Ovary (tissue), 9 donors: ENCODE results near the gene NRIP1. TPM values are rescaled to one million over a fixed set of nuclear protein-coding genes. Genes with fewer than 3 reads are reported as not detected.

Experiments
- DNase-seq, 5 donors: peaks; one replicate each; pipeline ENCODE4 v3.0.0-alpha.2; 2019 to 2020
- H3K27ac ChIP-seq, 2 donors: fragments of 200-600 bp; one replicate each; pipeline versions ENCODE4 v1.5.1 to v1.8.0; 2019 to 2022
- H3K27me3 ChIP-seq: fragments of 200-600 bp; one replicate; pipeline ENCODE4 v1.8.0; 2022
- H3K36me3 ChIP-seq: fragments of 200-600 bp; sonication (generic); one replicate; pipeline ENCODE4 v1.5.1; 2019
- H3K4me1 ChIP-seq: one replicate; pipeline ENCODE4 v1.8.1; 2013; ENCODE audit warnings: mild to moderate bottlenecking, moderate library complexity; ENCODE audit not compliant: insufficient read depth
- H3K4me3 ChIP-seq: fragments of 200-600 bp; sonication (generic); one replicate; pipeline ENCODE4 v1.5.1; 2017
- H3K9me3 ChIP-seq, 2 donors: fragments of 200-600 bp in 1 of 2; sonication (generic) in 1 of 2; one replicate each; pipeline versions ENCODE4 v1.5.1 to v1.8.1; 2013 to 2019; ENCODE audit warnings: mild to moderate bottlenecking in 1 of 2, moderate library complexity in 1 of 2
- CTCF ChIP-seq, 3 donors: fragments of 450-650 bp in 2 of 3; fragments of 200-600 bp in 1 of 3; IDR thresholded peaks; one replicate each; pipeline versions ENCODE4 v1.5.1 to v1.8.0; 2016 to 2022; ENCODE audit warnings: antibody characterized with exemption in 3 of 3, mild to moderate bottlenecking in 1 of 3
- EP300 ChIP-seq: sonication (generic); formaldehyde crosslinking; IDR thresholded peaks from one replicate; pipeline ENCODE4 v1.6.1; 2017; ENCODE audit warnings: antibody characterized with exemption
- POLR2A ChIP-seq: fragments of 450-650 bp; IDR thresholded peaks from one replicate; pipeline ENCODE4 v1.6.1; 2017; ENCODE audit warnings: antibody characterized with exemption, mild to moderate bottlenecking, moderate library complexity
- WGBS, 3 donors: extraction: QIAGEN DNeasy Blood & Tissue Kit in 1 of 3; methylation state at CpG; one replicate each; pipeline versions ENCODE4 v1.1.5 to v1.1.7; 2013 to 2017; 5-methylcytosine and 5-hydroxymethylcytosine counted together
- intact Hi-C, 4 donors: fragments of 100-400 bp; cut with DNase I; formaldehyde crosslinking; loops; one replicate each; pipeline versions ENCODE4 v1.11.0 to v1.15.1; 2022 to 2023
- polyA plus RNA-seq, 2 donors: library from polyadenylated mRNA; stranded (reverse); fragments of 200-250 nt in 1 of 2; fragments of 350-450 nt in 1 of 2; fragmentation: Illumina TruSeq in 1 of 2; extraction: RNeasy Lipid Tissue Mini Kit (QIAGEN cat#74804) in 1 of 2; gene quantifications; one replicate each; pipeline ENCODE4 v1.2.3, GENCODE V29; 2013 to 2014
- total RNA-seq, 7 donors: library from RNA; depleted of rRNA in 2 of 7; stranded (reverse); fragments of >200 nt in 2 of 7; fragmentation: NEBNext Ultra II Directional in 3 of 7; extraction: Animal tissue kit (Norgen Biotek cat#: 25700) in 3 of 7; gene quantifications; one replicate each; pipeline versions ENCODE4 v1.1.0 to v1.2.4, GENCODE V29; 2016 to 2023
- donor health status: DM: no; HTN: no; CAD: no; lungs with moderate emphysema.
- donor health status: DM: no; HTN: no; CAD: no.
- donor health status: Bipolar disorder and iron deficiency.
- donor health status: DM: yes; HTN: yes; CAD: no.
- donor health status: DM: no; HTN: no; CAD: no.
- donor health status: DM: yes; HTN: yes; CAD: no.

Gene NRIP1
- total and polyA plus RNA-seq, 9 donors, result 9.4 to 56.6 (median 39.9) TPM

- WGBS, 3 donors, result 22 to 47% (median 27%) methylated on average over 2 of the region's 2 CpGs
Observed at GRCh38 chr21:15058854-15059263, 5.9 kb downstream of the NRIP1 start.

DNA sequence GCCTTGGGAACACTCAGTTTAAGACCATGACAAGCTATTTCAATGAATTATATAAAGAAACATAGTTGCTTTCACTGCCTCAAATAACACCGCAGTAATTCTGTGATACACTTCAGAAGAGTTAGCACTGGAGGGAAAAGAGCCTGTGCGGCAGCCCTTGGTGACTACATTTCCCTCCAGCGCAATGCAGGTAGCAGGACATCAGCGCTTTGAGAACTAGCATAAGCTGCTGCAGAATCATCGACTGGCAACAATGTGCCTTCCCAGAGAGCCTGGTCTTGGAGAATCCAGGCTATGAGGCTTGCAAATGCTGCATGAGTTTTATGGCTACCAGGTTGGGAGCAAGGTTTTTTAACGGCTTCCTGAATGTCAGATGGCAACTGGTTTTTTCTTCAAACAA lies 7.5 kb downstream of the NRIP1 start:
- Histone ChIP-seq H3K9me3 (no peaks in the 10 kb centered on the region), H3K27ac (no peak overlapping the region), H3K27me3 (no peaks in the 10 kb centered on the region), H3K36me3 (no peaks in the 10 kb centered on the region), H3K4me1 (peaks cover 3% of the 10 kb centered on the region), H3K4me3 (no peak overlapping the region)
- WGBS, 3 donors, result 54 to 60% (median 56%) methylated on average over 6 of the region's 6 CpGs
- intact Hi-C loops, result no loop called here
- no peak for TF ChIP-seq POLR2A
- TF ChIP-seq CTCF (IDR thresholded peaks at IDR 0.05), result no peak
- no peak for TF ChIP-seq EP300
- no peak for DNase-seq

More at GRCh38 chr21:15058854-15059263, 5.9 kb downstream of the NRIP1 start:
- no peaks in the 10 kb centered on the region for H3K9me3 ChIP-seq
- no peak overlapping the region for H3K4me3 ChIP-seq
- H3K4me1 ChIP-seq, result peaks cover 3% of the 10 kb centered on the region
- TF ChIP-seq CTCF (IDR thresholded peaks at IDR 0.05), result no peak
- TF ChIP-seq POLR2A, result no peak
- TF ChIP-seq EP300, result no peak
- H3K36me3 ChIP-seq, result no peaks in the 10 kb centered on the region
- intact Hi-C loops, result no loop called here
- no peak for DNase-seq
- H3K27me3 ChIP-seq, result no peaks in the 10 kb centered on the region
- no peak overlapping the region for H3K27ac ChIP-seq

DNA sequence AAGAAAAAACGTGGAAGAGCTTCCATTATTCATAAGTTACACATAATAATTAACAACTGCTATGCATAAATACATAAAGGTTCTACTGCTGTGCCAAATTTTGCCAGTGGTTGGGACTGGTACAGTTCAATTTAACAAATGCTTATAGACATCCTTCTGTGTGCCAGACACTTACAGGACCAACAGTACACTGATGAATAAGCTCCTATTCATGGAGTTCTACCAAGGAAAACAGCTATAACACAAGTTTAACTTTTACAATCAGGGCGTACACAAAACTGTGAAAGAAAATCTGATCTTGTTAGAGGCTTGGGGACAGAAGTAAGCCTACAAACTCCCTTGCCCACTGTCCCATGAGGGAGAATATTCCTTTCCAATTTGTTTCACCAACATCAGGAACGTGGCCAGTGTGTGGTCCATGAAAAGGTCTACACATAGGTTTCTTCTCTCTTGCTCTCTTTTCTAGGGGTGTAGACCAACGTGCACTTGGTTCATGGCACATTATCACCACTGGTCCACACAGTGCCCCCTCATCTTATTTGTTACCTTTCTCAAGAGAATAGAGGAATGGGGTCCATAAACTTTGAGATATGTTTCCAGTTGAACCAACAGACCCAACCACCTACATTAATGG lies 10.1 kb downstream of the NRIP1 start:
- TF ChIP-seq POLR2A (no peak), EP300 (no peak), CTCF (IDR thresholded peaks at IDR 0.05) (no peak)

DNA sequence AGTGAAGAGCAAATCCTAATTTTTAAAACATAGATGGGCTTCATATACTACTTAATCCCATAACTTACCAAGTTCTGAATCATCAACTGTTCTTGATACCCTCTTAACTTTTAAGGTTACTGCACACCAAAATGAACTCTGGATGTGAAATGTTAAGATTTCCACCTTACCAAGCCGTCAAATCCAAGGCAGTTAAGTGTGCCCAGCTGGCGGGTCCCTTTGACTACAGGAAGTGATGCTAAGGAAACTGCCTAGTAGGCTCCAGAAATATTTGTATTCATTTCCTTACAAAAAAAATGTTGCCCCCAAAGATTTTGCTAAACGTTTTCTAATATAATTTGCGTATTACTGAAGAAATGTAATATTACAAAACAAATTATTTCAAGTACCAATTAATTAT lies 10.7 kb downstream of the NRIP1 start:
- no peaks in the 10 kb centered on the region for H3K36me3 ChIP-seq
- intact Hi-C loops, result no loop called here
- TF ChIP-seq EP300, result no peak
- TF ChIP-seq POLR2A, result no peak
- no peak for TF ChIP-seq CTCF (IDR thresholded peaks at IDR 0.05)
- WGBS, 3 donors, result 66 to 86% (median 71%) methylated on average over 4 of the region's 4 CpGs
- H3K27ac ChIP-seq, result no peak overlapping the region
- DNase-seq, result no peak
- no peak overlapping the region for H3K4me3 ChIP-seq
- no peaks in the 10 kb centered on the region for H3K9me3 ChIP-seq
- H3K4me1 ChIP-seq, result peaks cover 6% of the 10 kb centered on the region
- no peaks in the 10 kb centered on the region for H3K27me3 ChIP-seq

More for the DNA sequence above, 10.1 kb downstream of the NRIP1 start:
- no peaks in the 10 kb centered on the region for H3K9me3 ChIP-seq
- intact Hi-C loops, result no loop called here
- H3K36me3 ChIP-seq, result no peaks in the 10 kb centered on the region
- H3K4me3 ChIP-seq, result no peak overlapping the region
- H3K4me1 ChIP-seq, result peaks cover 6% of the 10 kb centered on the region
- WGBS, 3 donors, result 81 to 90% (median 82%) methylated on average over 4 of the region's 4 CpGs
- H3K27ac ChIP-seq, result no peak overlapping the region
- no peak for DNase-seq
- no peaks in the 10 kb centered on the region for H3K27me3 ChIP-seq
